Measurements from ENCODE around the gene SNRK.

DNA sequence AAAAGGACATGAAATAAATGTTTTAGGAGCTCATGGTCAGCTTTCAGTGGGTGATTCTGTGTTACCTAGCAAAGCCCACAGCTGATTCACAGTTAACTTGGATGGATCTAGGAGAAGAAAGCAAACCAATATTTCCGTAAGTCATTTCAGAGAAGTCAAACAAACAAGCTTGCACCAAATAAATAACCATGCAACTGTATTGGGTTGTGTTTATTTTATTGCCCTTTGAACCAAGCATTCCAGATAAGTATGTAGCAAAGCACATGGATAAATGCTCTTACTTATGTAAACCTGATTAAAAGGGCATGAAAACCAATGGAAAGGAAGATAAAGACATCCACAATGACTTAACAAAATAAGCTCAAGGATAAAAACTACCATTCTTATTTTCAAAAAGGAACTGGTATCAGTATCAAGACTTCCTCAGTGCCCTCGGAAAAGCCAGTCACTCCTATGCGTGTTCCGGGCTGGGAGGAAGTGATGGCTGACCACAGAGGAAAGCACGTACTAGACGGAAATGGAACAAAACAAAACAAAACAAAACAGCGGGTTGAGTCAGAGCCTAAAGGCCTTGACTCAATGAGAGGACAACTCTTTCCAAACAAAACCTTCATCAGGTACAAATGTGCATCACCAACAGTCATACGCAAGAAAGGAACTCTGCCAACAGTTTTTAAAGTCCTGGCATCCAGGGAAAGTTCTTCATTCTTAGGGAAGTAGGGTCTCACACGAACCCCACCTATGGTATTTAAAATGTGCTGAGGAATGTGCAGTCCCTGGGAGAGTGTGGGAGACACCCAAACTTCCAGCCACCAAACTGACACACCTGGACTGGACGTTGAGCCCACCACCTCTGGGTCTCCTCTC lies 103.3 kb downstream of the SNRK start:
- TF ChIP-seq POLR2A (IDR thresholded peaks at IDR 0.05) = peak in 1 of 4 donors; percentile 40
- TF ChIP-seq, protein P1, sequence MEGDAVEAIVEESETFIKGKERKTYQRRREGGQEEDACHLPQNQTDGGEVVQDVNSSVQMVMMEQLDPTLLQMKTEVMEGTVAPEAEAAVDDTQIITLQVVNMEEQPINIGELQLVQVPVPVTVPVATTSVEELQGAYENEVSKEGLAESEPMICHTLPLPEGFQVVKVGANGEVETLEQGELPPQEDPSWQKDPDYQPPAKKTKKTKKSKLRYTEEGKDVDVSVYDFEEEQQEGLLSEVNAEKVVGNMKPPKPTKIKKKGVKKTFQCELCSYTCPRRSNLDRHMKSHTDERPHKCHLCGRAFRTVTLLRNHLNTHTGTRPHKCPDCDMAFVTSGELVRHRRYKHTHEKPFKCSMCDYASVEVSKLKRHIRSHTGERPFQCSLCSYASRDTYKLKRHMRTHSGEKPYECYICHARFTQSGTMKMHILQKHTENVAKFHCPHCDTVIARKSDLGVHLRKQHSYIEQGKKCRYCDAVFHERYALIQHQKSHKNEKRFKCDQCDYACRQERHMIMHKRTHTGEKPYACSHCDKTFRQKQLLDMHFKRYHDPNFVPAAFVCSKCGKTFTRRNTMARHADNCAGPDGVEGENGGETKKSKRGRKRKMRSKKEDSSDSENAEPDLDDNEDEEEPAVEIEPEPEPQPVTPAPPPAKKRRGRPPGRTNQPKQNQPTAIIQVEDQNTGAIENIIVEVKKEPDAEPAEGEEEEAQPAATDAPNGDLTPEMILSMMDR (IDR thresholded peaks at IDR 0.05) = no peak
- peak; percentile 92 to 95 for TF ChIP-seq POLR2AphosphoS5 (IDR thresholded peaks at IDR 0.05)
